Measurements from ENCODE around the gene HCFC1R1. TPM values are rescaled to one million over a fixed set of nuclear protein-coding genes. Genes with fewer than 3 reads are reported as not detected.

HCFC1R1 gene
- polyA plus RNA-seq, 1 donor = 121 TPM

- DNase-seq = no peak
These were observed 4.0 kb downstream of the HCFC1R1 start for GRCh38 chr16:3019594-3020246.

DNA sequence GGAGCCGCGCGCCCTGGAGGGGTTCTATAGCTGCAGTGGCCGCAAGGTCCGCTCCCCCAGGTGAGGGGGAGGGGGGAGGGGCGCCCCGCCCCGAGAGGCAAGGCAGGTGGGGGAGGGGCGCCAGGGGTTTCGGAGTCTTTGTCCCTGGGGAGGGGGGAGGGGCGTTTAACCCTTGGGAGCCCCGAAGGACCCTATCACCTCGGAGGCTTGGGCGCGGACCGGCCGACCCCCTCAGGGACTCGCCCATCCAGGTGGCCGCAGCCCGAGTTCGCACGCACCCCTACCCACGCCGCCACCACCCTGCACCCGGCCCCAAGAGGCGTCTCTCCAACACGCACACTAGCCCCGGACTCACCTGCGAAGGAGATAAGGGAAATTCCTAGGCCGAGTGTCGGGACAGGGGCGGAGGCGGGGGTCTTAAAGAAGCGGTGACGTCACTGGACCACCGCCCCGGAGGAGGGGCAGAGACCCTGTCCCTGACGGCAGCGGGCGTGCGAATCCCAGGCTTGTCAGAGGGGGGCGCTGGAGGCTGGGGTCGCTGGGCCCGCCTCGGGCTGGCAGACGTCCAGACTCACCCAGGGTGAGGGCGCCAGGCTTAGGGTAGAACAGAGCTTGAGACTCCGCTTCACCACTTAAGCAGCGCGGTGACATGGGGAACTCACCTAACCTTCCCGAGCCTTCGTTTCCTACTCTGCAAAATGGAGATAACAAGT is 5.8 kb downstream of the HCFC1R1 start, which contains the start of gene CLDN6:
CLDN6 (minus strand) TSS at position 390 of the 713 bp plus-strand sequence. CDS start 2,162 bp downstream, outside the sequence.
- DNase-seq = no peak

DNA sequence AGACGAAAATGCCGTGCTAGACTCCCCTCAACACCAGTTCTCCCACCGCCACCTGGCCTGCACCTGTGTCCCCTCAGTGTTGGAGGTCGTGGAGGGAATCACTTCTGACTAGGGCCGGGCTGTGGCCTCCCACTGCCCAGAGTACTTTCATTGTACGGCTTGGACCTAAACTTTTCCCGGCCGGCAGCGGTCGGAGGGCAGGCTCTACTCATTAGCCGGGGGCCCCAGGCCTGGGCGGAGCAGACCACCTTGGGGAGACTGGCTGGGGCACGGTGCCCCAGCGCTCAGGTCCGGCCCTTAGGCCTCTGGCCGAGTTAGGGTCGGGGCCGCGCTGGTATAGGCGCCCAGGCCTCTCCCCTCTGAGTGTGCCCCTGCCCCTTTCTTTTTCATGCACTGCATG is 6.4 kb downstream of the HCFC1R1 start:
- DNase-seq = no peak

GRCh38 chr16:3015865-3016521 is 7.7 kb downstream of the HCFC1R1 start:
- no peak for DNase-seq

- DNase-seq = no peak
These were observed 8.8 kb downstream of the HCFC1R1 start for GRCh38 chr16:3014971-3015370.

- no peak for DNase-seq
These were observed 9.6 kb downstream of the HCFC1R1 start for GRCh38 chr16:3013998-3014690.

GRCh38 chr16:3013491-3013951 is 10.2 kb downstream of the HCFC1R1 start:
- no peak for DNase-seq

GRCh38 chr16:3012828-3013420 is 10.8 kb downstream of the HCFC1R1 start, which contains the start of gene CLDN9:
Gene CLDN9 (plus strand): TSS chr16:3012923. CDS start chr16:3013363, 440 bp downstream.
- DNase-seq = no peak

- no peak for DNase-seq
These were observed 11.5 kb downstream of the HCFC1R1 start for GRCh38 chr16:3012246-3012645.

- DNase-seq = no peak
These were observed 13.2 kb downstream of the HCFC1R1 start for GRCh38 chr16:3010510-3010909.

- no peak for DNase-seq
These were observed 14.0 kb downstream of the HCFC1R1 start for GRCh38 chr16:3009568-3010390.

DNA sequence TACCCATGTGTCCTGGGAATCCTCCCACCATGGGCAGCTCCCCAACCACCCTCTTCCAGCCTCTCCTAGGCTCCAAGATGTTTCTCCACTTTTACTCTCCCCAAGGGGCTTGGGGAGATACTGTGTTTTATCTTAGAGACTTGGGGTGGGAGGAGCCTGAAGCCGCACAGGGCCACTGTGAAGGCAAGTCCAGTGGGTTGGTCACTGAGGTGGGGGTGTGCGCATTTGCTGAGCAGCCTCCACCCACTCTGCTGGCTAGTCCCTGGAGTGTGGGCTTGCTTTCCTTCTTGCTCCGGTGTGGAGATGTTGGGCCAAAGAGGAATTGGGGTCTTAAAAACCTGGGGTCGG is 15.1 kb downstream of the HCFC1R1 start:
- no peak for DNase-seq

GRCh38 chr16:3007957-3008689 is 15.6 kb downstream of the HCFC1R1 start:
- no peak for DNase-seq

DNA sequence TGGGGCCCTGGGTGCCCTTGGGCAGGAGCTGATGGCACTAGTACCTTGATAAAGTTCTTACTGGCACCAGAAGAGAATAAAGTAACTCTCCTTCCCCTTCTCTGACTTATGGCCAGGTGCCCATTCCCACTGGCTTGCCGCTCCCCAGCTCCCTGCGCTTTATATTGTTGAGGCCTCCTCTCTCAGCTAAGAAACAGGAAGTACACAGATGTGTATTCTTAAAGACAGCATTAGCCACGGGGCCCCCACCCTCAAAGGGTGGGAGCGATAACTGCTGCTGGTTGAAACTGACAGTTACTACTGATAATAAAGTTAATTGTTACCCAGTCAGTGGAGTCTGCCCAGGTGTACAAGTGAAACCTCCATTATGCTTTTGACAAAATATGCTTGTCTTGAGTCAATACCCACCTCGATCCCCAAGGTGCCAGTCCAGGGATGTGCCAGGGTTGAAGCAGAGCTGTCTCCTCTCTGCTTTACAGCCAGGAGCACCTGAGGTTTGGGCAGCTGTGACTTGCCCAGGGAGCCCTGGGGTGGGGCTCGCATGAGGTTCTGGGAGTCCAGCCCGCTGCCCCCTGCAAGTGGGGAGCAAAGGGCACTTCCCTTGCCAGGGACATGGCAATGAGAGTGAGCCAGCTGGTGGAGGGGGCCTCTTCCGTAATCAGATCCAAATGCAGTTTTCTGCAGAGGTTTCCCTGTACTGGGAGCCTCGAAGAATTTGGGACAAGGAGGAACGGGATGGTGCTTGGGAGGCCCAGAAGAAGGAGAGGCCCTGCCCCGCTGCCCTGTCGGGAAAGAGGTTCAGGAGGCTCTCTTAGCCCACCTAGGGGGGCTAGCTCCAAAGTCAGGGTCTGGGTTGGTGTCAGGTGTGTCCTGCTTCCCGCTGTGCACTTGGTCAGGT is 16.4 kb downstream of the HCFC1R1 start:
- no peak for DNase-seq

DNA sequence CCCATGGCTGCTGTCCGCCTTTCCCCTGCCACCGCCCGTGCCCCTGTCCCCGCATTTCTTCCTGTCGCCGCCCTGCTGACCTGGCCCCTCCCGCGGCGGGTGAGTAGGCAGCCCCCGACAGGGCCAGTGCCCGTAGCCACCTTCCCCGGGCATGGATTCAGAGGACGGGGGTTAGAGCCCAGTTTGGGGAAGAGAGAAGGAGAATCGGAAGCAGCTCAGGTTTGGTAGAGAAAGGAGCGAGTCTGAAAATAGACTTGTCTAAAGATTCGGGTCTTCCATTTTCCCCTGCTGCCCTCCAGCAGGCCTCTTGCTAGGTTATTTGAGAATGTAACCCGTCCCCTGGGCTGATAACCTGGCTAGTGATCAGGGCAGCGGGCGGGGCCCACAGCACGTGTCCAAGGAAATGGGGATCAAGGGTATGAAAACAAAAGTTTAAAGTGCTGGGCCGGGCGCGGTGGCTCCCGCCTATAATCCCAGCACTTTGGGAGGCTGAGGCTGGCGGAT is 18.9 kb downstream of the HCFC1R1 start:
- no peak for DNase-seq

DNA sequence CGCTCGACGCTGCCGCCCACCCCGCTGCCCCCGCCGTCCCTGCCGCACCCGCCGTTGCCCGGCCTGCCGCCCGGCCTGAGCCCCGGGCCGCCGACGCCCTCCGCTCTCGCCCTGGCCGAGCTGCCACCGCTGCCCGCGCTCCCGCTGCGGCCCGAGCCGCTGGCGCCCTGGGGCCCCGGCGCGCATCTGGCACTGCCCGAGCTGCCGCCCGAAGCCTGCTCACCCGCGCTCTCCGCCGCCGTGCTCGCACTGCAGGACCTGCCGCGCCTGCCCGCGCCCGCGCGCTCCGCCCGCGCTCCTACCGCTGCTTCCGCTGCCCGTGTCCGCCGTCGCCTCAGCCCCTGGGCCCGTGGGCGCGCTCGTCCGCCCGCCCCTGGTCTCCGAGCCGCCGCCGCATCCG is 19.4 kb downstream of the HCFC1R1 start:
- DNase-seq = no peak

- peak; percentile 95 for DNase-seq
These were observed 20.0 kb downstream of the HCFC1R1 start for GRCh38 chr16:3003582-3004270.

DNA sequence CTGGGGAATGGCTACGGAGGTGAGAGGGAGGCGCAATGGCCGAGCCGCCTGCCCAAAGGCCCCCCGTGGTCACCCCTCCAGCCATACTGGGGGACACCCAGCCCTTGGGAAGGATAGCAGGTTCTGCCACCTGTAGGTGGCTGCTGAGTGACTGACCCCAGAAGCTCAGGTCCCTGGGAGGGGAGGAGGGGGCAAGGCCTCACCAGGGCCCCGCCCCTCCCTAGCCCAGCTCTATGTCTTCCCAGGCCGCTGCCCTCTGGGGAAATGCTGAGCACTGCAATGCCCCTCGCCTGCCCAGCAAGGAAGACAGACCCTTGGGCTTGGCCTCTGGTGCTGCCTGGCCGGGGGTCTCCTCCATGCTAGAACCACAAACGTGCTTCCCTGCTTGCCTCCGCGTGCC is 22.4 kb downstream of the HCFC1R1 start:
- DNase-seq = no peak

DNA sequence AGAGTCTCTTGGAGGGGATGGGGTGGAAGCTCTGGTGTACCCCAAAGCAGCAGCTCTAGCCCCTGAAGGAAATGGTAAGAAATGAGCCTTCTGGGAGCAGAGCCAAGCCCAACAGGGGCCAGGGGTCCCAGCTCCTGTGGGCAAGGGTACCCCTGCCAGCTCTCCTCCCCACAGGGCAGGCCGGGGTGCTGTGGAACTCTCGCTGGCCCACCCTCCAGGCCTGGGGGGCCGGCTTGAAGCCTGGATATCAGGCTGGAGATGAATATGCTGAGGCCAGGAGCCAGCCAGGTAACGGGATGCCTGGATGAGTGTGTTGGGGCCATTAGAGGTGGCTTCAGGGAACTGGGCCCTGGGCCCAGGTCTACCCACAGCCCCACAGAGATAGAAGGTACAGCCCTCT is 23.2 kb downstream of the HCFC1R1 start:
- DNase-seq = no peak
